Hair follicle dermal papilla cell (primary cell): ENCODE measurements around the gene PCNP. TPM values are rescaled to one million over a fixed set of nuclear protein-coding genes. Genes with fewer than 3 reads are reported as not detected.

Experiments
- small RNA-seq: library from RNA; depleted of rRNA; stranded (forward); fragments of <200 nt; gene quantifications from one replicate; pipeline ENCODE3, GENCODE V24; 2012
- total RNA-seq: library from RNA; depleted of rRNA; stranded (reverse); fragments of >200 nt; gene quantifications from 2 replicates; pipeline ENCODE4 v1.2.3, GENCODE V29; 2012

Gene PCNP, protein sequence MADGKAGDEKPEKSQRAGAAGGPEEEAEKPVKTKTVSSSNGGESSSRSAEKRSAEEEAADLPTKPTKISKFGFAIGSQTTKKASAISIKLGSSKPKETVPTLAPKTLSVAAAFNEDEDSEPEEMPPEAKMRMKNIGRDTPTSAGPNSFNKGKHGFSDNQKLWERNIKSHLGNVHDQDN
- total RNA-seq = 74.5 and 82.7 TPM in 2 replicates

DNA sequence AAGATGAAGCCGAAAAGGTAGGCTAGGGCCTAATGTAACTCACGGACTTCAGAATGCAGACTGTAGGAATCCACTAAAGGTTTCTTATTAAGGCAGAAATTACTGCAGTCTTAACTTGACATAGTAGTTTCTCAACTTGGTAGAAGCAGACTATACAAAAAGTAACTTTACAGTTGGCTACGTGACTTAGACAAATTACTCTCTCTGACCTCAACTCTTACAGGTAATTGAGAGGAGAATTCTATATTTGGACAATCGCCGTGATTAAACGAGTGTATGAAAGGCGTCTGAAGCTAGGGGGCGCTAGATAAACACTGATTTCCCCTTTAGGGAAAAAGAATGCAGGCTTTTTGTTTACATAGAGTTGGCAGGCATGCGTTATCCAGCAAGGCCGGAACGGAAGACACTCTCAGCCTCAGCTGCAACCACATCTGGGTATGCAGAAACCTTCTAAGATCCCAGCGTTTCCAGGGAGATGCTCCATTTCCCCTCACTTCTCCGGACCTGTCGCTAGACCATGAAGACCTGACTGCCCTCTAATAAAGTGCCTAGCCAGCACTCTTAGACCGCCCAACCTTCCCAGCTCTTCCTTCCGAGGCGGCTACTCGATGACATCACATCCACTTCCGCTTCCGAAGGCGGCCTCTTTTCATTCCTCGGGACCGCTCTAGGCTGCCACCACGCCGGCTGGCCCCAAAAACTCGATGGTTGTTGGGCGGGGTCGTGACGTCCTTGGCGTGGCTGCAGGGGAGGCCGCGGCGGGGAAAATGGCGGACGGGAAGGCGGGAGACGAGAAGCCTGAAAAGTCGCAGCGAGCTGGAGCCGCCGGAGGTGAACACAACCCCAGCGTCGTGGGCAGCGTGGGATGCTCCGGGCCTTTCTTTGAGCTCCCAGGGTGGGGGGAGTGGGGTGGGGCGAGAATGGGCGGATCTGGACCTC, at the start of gene PCNP:
TSS of gene PCNP (plus strand) at position 732 of the 939 bp plus-strand sequence. CDS start at position 768, 36 bp downstream.

DNA sequence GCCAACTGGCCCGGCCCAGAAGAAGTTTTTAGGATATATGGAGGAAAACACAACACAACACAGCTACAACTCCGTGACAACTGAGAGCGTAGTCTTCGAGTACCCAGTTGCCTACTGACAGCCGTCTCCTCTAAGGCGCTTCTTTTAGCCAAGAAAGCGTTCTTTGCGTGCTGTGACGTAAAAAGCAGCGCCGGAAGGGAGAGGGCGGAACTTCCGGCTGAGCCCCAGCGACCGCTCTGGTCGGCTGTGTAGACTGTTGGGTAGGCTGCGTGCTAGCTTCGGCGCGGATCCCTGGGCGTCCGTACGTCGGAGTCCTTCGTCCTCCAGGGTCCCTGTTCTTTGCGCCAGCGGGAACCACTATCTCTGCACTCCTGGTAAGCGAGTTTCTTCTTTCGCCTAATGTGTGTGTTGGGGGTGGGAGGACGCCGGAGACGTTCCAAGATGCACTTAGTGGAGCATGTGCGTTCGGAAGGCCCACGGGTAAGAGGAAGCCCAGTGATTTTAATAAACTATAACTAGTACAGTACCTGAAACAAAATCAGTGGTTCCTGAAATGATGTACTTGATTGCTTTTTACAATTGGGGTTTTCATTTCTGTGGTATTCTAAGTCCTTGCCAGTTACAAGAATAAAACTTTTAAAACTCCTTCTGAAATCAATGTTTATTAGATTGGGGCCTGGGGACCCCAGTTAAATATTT, 12.2 kb upstream of the PCNP start, which contains the start of gene TRMT10C:
TSS of gene TRMT10C (plus strand) at position 239 of the 699 bp plus-strand sequence. CDS start 2,914 bp downstream, outside the sequence.

Small RNA genes lying within 50 kb of the gene (small RNA-seq; reads per million reads assigned to genes)
- gene RF00019 (not detected), gene RNU6-1256P (not detected)

Other genes starting within 250 kb of the PCNP start
- 18.3 and 18.8 TPM in 2 replicates for gene SENP7, start 61.0 kb upstream of the PCNP start, total RNA-seq
- 21.0 and 21.6 TPM in 2 replicates for gene TRMT10C, start 12.3 kb upstream of the PCNP start, total RNA-seq
- gene ZBTB11, start 103.0 kb downstream of the PCNP start, total RNA-seq = 20.5 and 23.7 TPM in 2 replicates
- 738 and 891 TPM in 2 replicates for gene RPL24, start 112.5 kb downstream of the PCNP start, total RNA-seq
- 7.0 and 10.2 TPM in 2 replicates for gene CEP97, start 150.4 kb downstream of the PCNP start, total RNA-seq
- gene NXPE3, start 205.0 kb downstream of the PCNP start, total RNA-seq = 27.4 and 29.1 TPM in 2 replicates